ENCODE measurements around the gene TCP11. TPM values are rescaled to one million over a fixed set of nuclear protein-coding genes. Genes with fewer than 3 reads are reported as not detected.

Gene TCP11
- total and polyA plus RNA-seq, 9 donors = 0.12 to 0.53 (median 0.31) TPM

DNA sequence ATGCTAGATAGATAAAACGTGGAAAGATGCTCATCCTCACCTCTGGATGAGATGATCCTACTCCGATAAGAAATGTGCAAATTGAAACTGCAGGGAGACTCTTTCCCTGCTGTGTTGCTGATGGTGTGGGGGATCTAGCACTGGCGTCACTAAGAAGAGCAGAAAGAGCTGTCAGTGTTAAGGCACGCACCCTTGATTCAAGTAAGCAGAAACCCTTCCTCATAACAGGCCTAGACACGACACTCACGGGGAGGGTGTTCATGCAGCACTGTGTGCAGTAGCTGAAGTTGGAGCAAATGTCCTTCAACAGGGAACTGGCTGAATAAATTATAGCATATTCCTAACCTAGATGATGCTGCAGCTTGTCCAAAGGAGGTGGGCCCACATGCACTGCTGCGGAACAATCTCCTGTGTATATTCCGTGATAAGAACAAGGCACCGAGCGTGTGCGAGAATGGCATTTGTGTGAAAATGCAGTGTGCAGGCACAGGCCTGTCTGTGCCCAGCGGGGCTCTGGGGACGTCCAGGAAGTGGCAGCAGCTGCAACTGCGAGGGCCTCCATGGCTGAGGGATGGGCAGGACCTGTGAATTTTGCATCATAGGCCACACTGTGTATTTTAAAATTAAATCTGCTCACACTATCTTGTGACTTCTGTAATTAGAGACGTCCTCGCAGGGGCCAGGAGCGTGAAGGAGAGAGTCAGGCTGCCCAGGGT lies 64.0 kb downstream of the TCP11 start:
- DNase-seq = no peak
- Histone ChIP-seq H3K4me3 (ENCODE audit: low read length) (no peak overlapping the region), H3K9me3 (replicated peaks; ENCODE audit: control insufficient read depth, low read depth, low read length) (no peaks in the 10 kb centered on the region), H3K27ac (ENCODE audit: low read length) (no peak overlapping the region), H3K27me3 (ENCODE audit: control insufficient read depth, insufficient read depth, low read length) (no peaks in the 10 kb centered on the region), H3K36me3 (ENCODE audit: control insufficient read depth, insufficient read depth, low read length) (peaks cover 85% of the 10 kb centered on the region), H3K4me1 (ENCODE audit: control insufficient read depth, insufficient read depth, low read length) (peaks cover 11% of the 10 kb centered on the region)
- 82% methylated on average over 8 of the region's 17 CpGs for WGBS (ENCODE audit: insufficient coverage)

DNA sequence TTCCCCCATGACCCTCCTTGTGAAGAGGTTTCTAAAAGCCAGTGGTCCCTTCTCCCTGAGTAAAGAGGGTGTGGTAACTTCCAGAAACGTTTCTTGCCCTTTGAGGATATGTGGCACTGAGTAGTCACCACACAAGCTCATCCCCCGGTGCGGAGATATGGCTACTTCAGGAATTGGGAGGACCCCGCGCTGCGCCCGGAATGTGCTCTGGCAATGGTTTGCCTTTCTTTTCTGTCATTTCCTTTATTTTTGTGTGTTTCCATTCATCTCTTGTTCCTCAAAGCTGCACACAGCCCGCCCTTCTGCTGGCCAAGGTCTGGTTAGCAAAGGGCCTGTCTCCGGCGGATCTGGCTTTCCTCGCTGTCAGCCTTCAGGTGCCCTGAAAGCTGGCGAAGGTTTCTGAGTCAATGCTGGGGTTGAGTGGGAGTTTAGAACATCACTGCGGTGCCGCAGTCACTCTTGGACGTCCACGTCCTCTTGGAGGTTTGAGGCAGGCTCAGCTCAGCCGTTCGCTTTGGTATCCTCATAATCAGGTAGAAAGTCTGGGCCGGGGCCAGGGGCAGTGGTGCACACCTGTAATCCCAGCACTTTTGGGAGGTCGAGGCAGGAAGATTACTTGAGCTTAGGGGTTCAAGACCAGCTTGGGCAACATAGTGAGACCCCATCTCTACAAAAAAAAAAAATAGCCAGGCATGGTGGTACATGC lies 67.2 kb downstream of the TCP11 start:
- DNase-seq = no peak
- 92% methylated on average over 16 of the region's 20 CpGs for WGBS (ENCODE audit: insufficient coverage)
- Histone ChIP-seq H3K27me3 (ENCODE audit: control insufficient read depth, insufficient read depth, low read length) (no peaks in the 10 kb centered on the region), H3K4me1 (ENCODE audit: control insufficient read depth, insufficient read depth, low read length) (no peaks in the 10 kb centered on the region), H3K9me3 (replicated peaks; ENCODE audit: control insufficient read depth, low read depth, low read length) (no peaks in the 10 kb centered on the region), H3K4me3 (ENCODE audit: low read length) (no peak overlapping the region), H3K27ac (ENCODE audit: low read length) (no peak overlapping the region), H3K36me3 (ENCODE audit: control insufficient read depth, insufficient read depth, low read length) (peaks cover 77% of the 10 kb centered on the region)

DNA sequence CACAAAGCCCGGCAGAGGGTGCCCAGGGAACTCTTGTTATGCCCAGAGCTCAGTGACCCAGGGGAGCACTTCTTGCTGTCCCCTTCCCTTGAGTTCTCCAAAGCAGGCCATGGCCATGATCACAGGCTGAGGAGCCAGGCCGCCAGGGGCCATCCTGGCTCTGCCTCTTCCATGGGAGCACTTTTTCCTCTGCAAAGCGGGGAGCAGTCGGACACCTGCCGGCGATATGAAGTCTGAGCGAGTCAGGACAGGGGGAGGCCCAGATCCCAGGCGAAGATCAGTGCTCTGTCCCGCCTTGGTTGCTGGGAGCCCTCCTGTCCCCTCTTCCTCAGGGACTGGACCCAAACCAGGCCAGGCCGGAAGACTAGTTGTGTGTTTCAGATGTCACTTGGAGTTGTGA lies 67.9 kb downstream of the TCP11 start:
- no peak for DNase-seq
- H3K9me3 ChIP-seq (replicated peaks; ENCODE audit: control insufficient read depth, low read depth, low read length) = no peaks in the 10 kb centered on the region
- H3K4me1 ChIP-seq (ENCODE audit: control insufficient read depth, insufficient read depth, low read length) = no peaks in the 10 kb centered on the region
- no peak overlapping the region for H3K4me3 ChIP-seq (ENCODE audit: low read length)
- peaks cover 77% of the 10 kb centered on the region for H3K36me3 ChIP-seq (ENCODE audit: control insufficient read depth, insufficient read depth, low read length)
- WGBS (ENCODE audit: insufficient coverage) = 96% methylated on average over 6 of the region's 10 CpGs
- no peaks in the 10 kb centered on the region for H3K27me3 ChIP-seq (ENCODE audit: control insufficient read depth, insufficient read depth, low read length)
- H3K27ac ChIP-seq (ENCODE audit: low read length) = no peak overlapping the region

DNA sequence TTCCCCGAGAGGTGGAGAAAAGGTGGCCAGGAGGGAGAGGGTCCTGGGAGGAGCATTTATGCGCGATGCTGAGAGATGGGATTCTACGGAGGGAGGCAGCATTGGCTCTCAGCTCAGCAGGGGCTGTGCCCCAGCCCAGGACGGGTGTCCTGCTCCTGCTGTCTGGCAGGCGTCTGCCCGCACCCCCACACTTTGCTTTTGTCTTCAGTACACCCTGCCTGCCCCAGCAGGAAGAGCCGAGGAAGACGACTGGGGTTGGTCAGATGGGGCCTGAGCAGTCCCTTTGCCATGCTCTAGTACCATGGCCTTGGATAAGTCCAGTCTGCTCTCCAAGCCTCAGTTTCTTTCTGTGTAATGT lies 68.5 kb downstream of the TCP11 start:
- Histone ChIP-seq H3K27me3 (ENCODE audit: control insufficient read depth, insufficient read depth, low read length) (no peaks in the 10 kb centered on the region), H3K9me3 (replicated peaks; ENCODE audit: control insufficient read depth, low read depth, low read length) (no peaks in the 10 kb centered on the region), H3K36me3 (ENCODE audit: control insufficient read depth, insufficient read depth, low read length) (peaks cover 74% of the 10 kb centered on the region), H3K4me3 (ENCODE audit: low read length) (no peak overlapping the region), H3K4me1 (ENCODE audit: control insufficient read depth, insufficient read depth, low read length) (no peaks in the 10 kb centered on the region), H3K27ac (ENCODE audit: low read length) (no peak overlapping the region)
- DNase-seq = no peak
- 91% methylated on average over 9 of the region's 9 CpGs for WGBS (ENCODE audit: insufficient coverage)

DNA sequence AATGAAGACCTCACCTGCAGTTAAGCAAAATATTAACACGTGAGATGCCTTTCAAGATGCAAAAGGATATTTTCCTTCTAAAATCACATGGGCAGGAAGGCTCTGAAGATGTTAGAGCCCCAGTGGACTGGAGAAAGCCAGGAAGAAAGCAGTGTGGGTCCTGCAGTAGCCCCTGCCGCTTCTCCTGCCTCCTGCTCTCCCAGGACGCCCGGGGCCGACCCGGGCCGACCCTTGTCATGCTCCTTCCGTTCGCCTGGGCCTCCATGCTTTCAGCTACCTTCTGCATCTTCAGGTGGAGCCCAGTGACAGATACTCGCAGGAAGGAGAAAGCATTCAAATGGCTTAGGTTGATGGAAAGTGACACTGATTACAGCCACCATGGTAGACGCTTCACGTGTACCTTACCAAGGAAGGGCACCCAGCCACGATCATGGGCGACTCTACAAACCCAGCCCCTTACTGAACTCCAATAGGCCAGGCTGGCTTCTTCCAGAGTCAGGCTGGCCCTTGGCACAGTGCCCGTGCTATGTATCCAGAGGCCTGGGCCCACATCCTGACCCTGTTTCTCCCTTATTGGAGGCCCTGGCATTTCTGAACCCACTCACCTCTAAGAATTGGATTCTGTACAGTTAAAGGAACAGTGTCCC lies 69.0 kb downstream of the TCP11 start:
- Histone ChIP-seq H3K4me3 (ENCODE audit: low read length) (no peak overlapping the region), H3K36me3 (ENCODE audit: control insufficient read depth, insufficient read depth, low read length) (peaks cover 71% of the 10 kb centered on the region), H3K27ac (ENCODE audit: low read length) (no peak overlapping the region), H3K4me1 (ENCODE audit: control insufficient read depth, insufficient read depth, low read length) (no peaks in the 10 kb centered on the region), H3K9me3 (replicated peaks; ENCODE audit: control insufficient read depth, low read depth, low read length) (no peaks in the 10 kb centered on the region), H3K27me3 (ENCODE audit: control insufficient read depth, insufficient read depth, low read length) (no peaks in the 10 kb centered on the region)
- no peak for DNase-seq
- 82% methylated on average over 14 of the region's 15 CpGs for WGBS (ENCODE audit: insufficient coverage)

DNA sequence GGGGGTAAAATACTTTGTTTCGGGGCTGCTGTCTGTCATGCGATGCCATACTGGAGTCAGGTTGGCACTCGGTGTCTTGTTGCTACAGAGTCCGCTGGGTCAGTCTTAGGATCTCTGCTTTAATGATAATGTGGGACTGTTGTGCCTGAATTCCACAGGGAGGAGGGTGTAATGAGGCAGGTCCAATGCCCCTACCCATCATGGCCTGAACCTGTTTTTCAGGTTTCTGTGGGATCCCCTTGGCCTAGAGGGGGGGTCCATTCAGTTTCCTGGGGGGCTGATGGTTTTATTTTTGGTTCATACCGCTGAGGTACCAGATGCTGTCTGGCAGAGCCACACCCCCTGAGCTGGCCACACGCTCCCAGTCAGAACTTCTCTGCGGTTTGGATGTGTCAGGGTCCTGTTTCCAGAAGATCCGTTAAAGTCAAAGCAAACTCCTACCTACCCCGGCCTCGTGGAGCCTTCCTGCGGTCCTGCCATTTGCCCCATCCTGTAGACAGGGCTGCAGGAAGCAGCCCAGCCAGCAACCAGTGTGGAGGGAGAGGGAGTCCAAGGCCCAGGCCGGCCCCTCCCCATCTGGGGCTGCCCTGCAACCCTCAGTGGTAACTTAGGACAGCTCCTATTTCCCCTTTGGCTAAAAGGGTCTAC lies 69.7 kb downstream of the TCP11 start:
- Histone ChIP-seq H3K27ac (ENCODE audit: low read length) (no peak overlapping the region), H3K4me3 (ENCODE audit: low read length) (no peak overlapping the region), H3K9me3 (replicated peaks; ENCODE audit: control insufficient read depth, low read depth, low read length) (no peaks in the 10 kb centered on the region), H3K36me3 (ENCODE audit: control insufficient read depth, insufficient read depth, low read length) (peaks cover 72% of the 10 kb centered on the region), H3K27me3 (ENCODE audit: control insufficient read depth, insufficient read depth, low read length) (no peaks in the 10 kb centered on the region), H3K4me1 (ENCODE audit: control insufficient read depth, insufficient read depth, low read length) (no peaks in the 10 kb centered on the region)
- 79% methylated on average over 7 of the region's 12 CpGs for WGBS (ENCODE audit: insufficient coverage)
- no peak for DNase-seq

DNA sequence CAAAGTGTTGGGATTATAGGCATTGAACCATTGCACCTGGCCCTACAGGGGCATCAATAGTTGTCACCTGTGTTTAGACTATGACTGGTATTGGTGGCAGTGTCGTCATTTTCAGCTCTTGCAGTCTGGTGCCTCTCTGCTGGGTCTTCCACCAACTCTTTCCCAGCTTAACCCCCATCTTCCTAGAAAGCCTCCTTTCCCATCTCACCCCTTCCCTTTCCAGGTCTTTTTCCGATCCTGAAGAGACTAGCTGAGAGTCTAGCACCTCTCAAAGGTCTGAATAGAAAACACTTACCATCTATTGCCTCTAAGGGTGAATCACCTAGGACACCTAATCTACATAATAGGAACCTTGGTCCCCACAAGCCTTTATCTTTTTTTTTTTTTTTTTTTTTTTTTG lies 71.0 kb downstream of the TCP11 start:
- Histone ChIP-seq H3K4me3 (ENCODE audit: low read length) (no peak overlapping the region), H3K36me3 (ENCODE audit: control insufficient read depth, insufficient read depth, low read length) (peaks cover 80% of the 10 kb centered on the region), H3K4me1 (ENCODE audit: control insufficient read depth, insufficient read depth, low read length) (peaks cover 3% of the 10 kb centered on the region), H3K9me3 (replicated peaks; ENCODE audit: control insufficient read depth, low read depth, low read length) (no peaks in the 10 kb centered on the region), H3K27me3 (ENCODE audit: control insufficient read depth, insufficient read depth, low read length) (no peaks in the 10 kb centered on the region), H3K27ac (ENCODE audit: low read length) (no peak overlapping the region)
- no peak for DNase-seq
- WGBS (ENCODE audit: insufficient coverage) = 86% methylated on average over 1 of the region's 2 CpGs

DNA sequence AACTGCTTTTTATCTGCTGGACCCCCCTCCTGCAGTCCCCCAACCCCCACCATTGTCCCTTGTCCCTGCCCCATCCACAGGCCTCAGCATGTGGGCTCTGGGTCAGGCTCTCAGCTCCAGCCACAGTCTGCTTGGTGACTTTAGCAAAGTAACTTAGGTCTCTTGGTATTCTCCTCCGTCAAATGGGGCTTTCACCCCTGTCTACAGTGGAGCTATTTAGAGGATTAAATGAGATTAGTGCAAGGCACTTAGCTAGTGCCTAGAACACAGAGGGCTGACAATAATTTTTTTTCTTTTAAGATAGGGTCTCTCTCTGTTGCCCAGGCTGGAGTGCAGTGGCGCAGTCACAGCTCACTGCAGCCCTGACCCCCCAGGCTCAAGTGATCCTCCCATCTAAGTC lies 71.9 kb downstream of the TCP11 start:
- Histone ChIP-seq H3K4me1 (ENCODE audit: control insufficient read depth, insufficient read depth, low read length) (peaks cover 11% of the 10 kb centered on the region), H3K9me3 (replicated peaks; ENCODE audit: control insufficient read depth, low read depth, low read length) (no peaks in the 10 kb centered on the region), H3K4me3 (ENCODE audit: low read length) (no peak overlapping the region), H3K36me3 (ENCODE audit: control insufficient read depth, insufficient read depth, low read length) (peaks cover 83% of the 10 kb centered on the region), H3K27ac (ENCODE audit: low read length) (no peak overlapping the region), H3K27me3 (ENCODE audit: control insufficient read depth, insufficient read depth, low read length) (no peaks in the 10 kb centered on the region)
- no peak for DNase-seq
- whole genome bisulfite sequencing (ENCODE audit: insufficient coverage) = no CpG with 5 or more reads among the region's 2 CpGs

DNA sequence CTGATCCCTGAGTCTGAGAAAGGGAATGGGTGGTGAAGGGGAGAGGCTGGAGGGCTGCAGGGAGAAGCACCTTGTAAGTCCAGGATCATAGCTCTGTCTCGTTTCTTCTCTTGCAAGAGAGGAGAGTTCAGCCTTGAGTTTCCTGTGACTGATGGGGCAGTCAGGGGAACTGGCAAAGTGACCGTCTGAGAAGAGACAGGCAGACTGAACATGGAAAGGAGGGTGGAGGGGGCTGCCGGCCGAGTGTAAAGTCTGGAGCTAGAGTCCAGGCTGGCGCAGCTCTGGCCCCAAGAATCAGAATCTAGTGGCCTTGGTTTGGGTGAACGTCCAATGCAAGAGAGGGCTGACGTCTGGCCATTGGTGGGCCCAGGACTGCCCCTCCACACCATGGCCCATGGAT lies 72.5 kb downstream of the TCP11 start:
- Histone ChIP-seq H3K4me1 (ENCODE audit: control insufficient read depth, insufficient read depth, low read length) (peaks cover 17% of the 10 kb centered on the region), H3K27ac (ENCODE audit: low read length) (no peak overlapping the region), H3K4me3 (ENCODE audit: low read length) (no peak overlapping the region), H3K27me3 (ENCODE audit: control insufficient read depth, insufficient read depth, low read length) (no peaks in the 10 kb centered on the region), H3K9me3 (replicated peaks; ENCODE audit: control insufficient read depth, low read depth, low read length) (no peaks in the 10 kb centered on the region), H3K36me3 (ENCODE audit: control insufficient read depth, insufficient read depth, low read length) (peaks cover 82% of the 10 kb centered on the region)
- DNase-seq = no peak
- 71% methylated on average over 2 of the region's 7 CpGs for WGBS (ENCODE audit: insufficient coverage)

DNA sequence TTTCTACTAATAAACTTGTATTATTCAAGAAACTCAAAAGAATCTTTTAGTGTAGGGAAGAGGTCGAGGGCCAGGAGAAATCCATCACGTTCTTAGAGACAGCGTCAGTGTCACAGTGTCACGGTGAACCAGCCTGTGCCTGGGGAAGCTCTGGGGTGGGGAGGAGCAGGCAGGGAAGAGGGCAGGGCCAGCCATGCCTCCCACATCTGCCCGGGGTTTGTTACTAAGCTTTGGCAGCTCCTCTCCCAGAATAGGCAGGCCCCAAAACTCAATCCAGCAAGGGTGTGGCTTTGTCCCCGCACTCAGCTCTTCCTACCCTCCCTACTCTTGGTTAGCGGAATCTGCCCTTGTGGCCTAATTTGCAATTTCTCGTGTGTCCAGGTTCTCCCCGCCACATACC lies 72.9 kb downstream of the TCP11 start:
- Histone ChIP-seq H3K4me3 (ENCODE audit: low read length) (no peak overlapping the region), H3K27me3 (ENCODE audit: control insufficient read depth, insufficient read depth, low read length) (no peaks in the 10 kb centered on the region), H3K36me3 (ENCODE audit: control insufficient read depth, insufficient read depth, low read length) (peaks cover 81% of the 10 kb centered on the region), H3K9me3 (replicated peaks; ENCODE audit: control insufficient read depth, low read depth, low read length) (no peaks in the 10 kb centered on the region), H3K4me1 (ENCODE audit: control insufficient read depth, insufficient read depth, low read length) (peaks cover 18% of the 10 kb centered on the region), H3K27ac (ENCODE audit: low read length) (no peak overlapping the region)
- DNase-seq = no peak
- WGBS (ENCODE audit: insufficient coverage) = 78% methylated on average over 6 of the region's 9 CpGs
